ENCODE results near the gene RAB3C. TPM values are rescaled to one million over a fixed set of nuclear protein-coding genes. Genes with fewer than 3 reads are reported as not detected.

RAB3C gene
- total RNA-seq, 3 donors from 2014 or later: 0.29 to 6.1 (median 2.6) TPM

DNA sequence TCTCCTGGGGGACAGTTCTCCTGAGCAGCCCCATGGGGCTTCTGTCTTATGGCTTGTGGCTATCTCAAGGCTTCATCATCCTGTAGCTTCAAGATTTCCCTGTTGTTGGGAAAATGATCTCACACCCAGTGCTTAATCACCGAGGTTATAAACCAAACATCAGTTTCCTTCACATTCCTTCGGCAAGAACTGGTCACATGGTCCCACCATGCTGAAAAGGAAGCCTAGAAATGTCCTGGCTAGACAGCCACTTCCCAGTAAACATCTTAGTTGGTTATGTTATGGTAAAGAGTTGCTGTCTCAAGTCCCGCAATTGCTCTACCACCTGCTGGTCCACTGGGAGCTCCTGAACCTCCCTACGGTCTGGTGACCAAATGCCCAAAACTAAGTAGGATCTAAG lies 66.0 kb downstream of the RAB3C start:
- no peak for DNase-seq (ENCODE audit: low spot score in 2 of 2)
- intact Hi-C loops (cut with DNase I; ENCODE audit: low total_unique reads): no loop called here
- Histone ChIP-seq H3K27me3 (no peaks in the 10 kb centered on the region), H3K9me3 (no peaks in the 10 kb centered on the region), H3K36me3 (no peaks in the 10 kb centered on the region), H3K4me3 (no peak overlapping the region), H3K4me1 (no peaks in the 10 kb centered on the region), H3K27ac (no peak overlapping the region)
- no peak for TF ChIP-seq POLR2A (IDR thresholded peaks at IDR 0.05)

DNA sequence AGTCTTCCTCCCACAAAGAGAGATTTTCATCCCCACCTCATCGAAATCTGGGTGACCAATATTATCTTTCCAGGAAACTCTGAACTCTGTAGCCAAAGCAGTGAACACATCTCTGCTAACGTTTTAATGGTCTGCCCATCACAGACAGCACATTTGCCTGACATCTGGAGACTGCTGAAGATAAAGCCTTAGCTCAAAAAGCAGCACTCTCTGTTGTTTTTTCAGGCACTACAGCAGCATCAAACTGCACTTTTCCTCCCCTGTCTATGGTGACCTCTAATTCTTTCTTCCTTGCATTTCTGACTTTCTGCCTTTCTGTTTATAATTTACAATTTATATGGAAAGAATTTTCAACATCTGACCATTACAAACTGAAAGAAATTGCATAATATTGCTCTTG lies 66.8 kb downstream of the RAB3C start:
- Histone ChIP-seq H3K4me3 (no peak overlapping the region), H3K36me3 (no peaks in the 10 kb centered on the region), H3K4me1 (no peaks in the 10 kb centered on the region), H3K27me3 (no peaks in the 10 kb centered on the region), H3K27ac (no peak overlapping the region), H3K9me3 (no peaks in the 10 kb centered on the region)
- TF ChIP-seq, protein P1, sequence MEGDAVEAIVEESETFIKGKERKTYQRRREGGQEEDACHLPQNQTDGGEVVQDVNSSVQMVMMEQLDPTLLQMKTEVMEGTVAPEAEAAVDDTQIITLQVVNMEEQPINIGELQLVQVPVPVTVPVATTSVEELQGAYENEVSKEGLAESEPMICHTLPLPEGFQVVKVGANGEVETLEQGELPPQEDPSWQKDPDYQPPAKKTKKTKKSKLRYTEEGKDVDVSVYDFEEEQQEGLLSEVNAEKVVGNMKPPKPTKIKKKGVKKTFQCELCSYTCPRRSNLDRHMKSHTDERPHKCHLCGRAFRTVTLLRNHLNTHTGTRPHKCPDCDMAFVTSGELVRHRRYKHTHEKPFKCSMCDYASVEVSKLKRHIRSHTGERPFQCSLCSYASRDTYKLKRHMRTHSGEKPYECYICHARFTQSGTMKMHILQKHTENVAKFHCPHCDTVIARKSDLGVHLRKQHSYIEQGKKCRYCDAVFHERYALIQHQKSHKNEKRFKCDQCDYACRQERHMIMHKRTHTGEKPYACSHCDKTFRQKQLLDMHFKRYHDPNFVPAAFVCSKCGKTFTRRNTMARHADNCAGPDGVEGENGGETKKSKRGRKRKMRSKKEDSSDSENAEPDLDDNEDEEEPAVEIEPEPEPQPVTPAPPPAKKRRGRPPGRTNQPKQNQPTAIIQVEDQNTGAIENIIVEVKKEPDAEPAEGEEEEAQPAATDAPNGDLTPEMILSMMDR (IDR thresholded peaks at IDR 0.05): no peak
- TF ChIP-seq POLR2A (IDR thresholded peaks at IDR 0.05) (no peak), POLR2AphosphoS5 (IDR thresholded peaks at IDR 0.05) (no peak)
- intact Hi-C loops (cut with DNase I; ENCODE audit: low total_unique reads): no loop called here
- DNase-seq (ENCODE audit: low spot score in 2 of 2): no peak

DNA sequence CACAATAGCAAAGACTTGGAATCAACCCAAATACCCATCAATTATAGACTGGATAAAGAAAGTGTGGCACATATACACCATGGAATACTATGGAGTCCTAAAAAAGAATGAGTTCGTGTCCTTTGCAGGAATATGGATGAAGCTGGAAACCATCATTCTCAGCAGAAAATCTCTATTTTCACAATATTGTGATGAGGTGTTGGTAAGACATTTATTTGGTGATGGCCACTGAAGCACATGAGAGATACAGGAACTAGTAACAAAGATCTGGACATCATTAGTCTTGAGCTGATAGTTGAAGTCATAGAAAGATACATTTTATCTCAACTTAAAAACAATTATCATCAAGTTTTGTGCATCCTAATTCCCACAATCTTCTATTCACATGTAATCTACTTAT lies 70.6 kb downstream of the RAB3C start:
- intact Hi-C loops (cut with DNase I; ENCODE audit: low total_unique reads): no loop called here
- no peak for DNase-seq (ENCODE audit: low spot score in 2 of 2)
- no peak overlapping the region for H3K4me3 ChIP-seq
- TF ChIP-seq POLR2AphosphoS5 (IDR thresholded peaks at IDR 0.05): no peak
- TF ChIP-seq POLR2A (IDR thresholded peaks at IDR 0.05): no peak
- TF ChIP-seq, protein P1 (IDR thresholded peaks at IDR 0.05): no peak
- no peaks in the 10 kb centered on the region for H3K27me3 ChIP-seq
- no peaks in the 10 kb centered on the region for H3K4me1 ChIP-seq
- no peaks in the 10 kb centered on the region for H3K36me3 ChIP-seq
- no peaks in the 10 kb centered on the region for H3K9me3 ChIP-seq
- H3K27ac ChIP-seq: no peak overlapping the region

DNA sequence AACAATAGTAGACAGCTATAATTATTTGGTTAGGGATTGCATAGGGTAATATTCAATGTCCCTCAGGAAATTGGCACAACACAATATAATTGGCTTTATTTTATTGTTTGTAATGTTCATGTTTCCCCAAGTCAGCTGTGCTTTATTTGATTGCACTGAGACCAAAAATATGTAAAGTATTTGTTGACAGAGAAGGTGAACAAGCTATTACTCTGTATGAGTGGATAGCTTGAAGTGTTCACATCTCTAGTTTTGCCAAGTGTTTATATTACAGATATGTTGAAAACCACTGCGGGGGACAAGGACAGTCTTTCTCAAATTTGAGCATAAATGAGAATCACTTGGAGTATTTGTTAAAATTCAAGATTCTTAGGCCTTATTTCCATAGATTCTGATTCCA lies 83.3 kb downstream of the RAB3C start:
- intact Hi-C loops (cut with DNase I; ENCODE audit: low total_unique reads): no loop called here
- Histone ChIP-seq H3K4me1 (no peaks in the 10 kb centered on the region), H3K27me3 (no peaks in the 10 kb centered on the region), H3K9me3 (no peaks in the 10 kb centered on the region), H3K36me3 (no peaks in the 10 kb centered on the region), H3K4me3 (no peak overlapping the region), H3K27ac (peak overlapping the region in 1 of 2 donors; percentile 46)
- DNase-seq (ENCODE audit: low spot score in 2 of 2): no peak
- TF ChIP-seq POLR2A (IDR thresholded peaks at IDR 0.05): no peak
- TF ChIP-seq POLR2AphosphoS5 (IDR thresholded peaks at IDR 0.05): no peak

DNA sequence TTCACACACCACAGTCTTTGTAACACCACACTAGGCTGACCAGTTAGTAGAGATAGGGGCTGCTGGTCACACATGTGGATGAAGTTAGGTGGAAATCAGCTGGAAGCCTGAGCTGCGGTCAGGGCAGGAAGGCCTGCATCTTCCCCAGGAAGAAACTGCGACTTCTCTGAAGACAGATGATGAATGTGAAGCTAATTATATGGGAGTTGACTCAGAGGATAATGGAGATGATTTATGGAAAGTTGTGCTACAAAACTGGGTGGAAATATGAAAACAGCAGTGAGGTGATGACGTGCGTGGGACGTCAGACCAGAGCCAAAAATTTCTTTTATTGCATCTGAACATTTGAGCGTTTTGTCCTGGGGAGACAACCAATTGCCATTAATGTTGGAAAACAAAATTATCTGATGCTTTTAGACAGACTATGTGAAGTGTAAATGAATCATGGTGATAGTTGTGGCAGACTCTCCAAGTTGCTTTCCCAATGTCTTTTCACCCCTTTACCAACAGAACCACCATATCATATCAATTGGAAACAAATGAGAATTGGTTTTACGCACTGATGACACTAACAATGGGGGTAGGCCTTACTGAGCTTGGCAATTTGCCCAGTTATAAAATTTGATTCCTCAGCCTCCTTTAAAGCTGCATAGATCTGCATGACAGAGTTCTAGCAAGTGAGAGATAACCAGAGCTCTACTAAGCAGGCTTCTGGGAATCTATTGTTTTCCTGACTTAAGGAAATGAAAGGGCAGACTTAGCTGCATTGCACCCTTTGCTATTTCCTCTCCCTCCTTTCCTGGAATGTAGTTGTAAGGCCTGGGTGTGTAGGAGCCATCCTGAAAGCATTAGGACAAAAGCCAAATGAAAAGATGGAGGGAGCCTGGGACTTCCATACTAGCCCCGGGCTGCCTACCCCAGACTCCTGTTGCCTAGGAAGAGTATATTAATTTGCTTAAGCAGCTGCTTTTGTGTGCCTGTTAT lies 84.0 kb downstream of the RAB3C start:
- H3K4me1 ChIP-seq: no peaks in the 10 kb centered on the region
- no peaks in the 10 kb centered on the region for H3K27me3 ChIP-seq
- H3K27ac ChIP-seq: peak overlapping the region in 1 of 2 donors; percentile 46
- DNase-seq (ENCODE audit: low spot score in 2 of 2): no peak
- no peak overlapping the region for H3K4me3 ChIP-seq
- H3K36me3 ChIP-seq: no peaks in the 10 kb centered on the region
- intact Hi-C loops (cut with DNase I; ENCODE audit: low total_unique reads): no loop called here
- no peak for TF ChIP-seq POLR2AphosphoS5 (IDR thresholded peaks at IDR 0.05)
- no peak for TF ChIP-seq POLR2A (IDR thresholded peaks at IDR 0.05)
- TF ChIP-seq, protein P1 (IDR thresholded peaks at IDR 0.05): no peak
- H3K9me3 ChIP-seq: no peaks in the 10 kb centered on the region

DNA sequence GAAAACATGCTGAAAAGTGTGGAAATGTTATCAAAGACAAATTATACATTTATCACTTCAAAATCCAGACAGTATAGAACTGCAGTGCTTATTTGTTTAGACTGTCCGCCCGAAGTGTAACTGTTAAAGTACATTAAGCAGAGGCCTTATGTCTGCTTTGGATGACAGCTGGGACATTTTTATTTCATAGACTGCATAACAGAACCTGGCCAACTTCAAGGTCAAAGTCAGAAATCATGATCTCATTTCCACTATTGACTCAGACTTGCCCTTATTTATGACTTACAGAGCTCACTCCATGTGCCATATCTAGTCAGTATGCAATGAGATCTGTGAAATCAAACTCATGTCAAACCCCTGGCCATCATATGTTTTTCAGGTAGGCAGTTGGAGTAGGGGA lies 87.7 kb downstream of the RAB3C start:
- Histone ChIP-seq H3K27me3 (no peaks in the 10 kb centered on the region), H3K4me1 (no peaks in the 10 kb centered on the region), H3K9me3 (no peaks in the 10 kb centered on the region), H3K27ac (no peak overlapping the region), H3K4me3 (no peak overlapping the region), H3K36me3 (no peaks in the 10 kb centered on the region)
- TF ChIP-seq POLR2A (IDR thresholded peaks at IDR 0.05): no peak
- TF ChIP-seq, protein P1 (IDR thresholded peaks at IDR 0.05): no peak
- no peak for TF ChIP-seq POLR2AphosphoS5 (IDR thresholded peaks at IDR 0.05)
- intact Hi-C loops (cut with DNase I; ENCODE audit: low total_unique reads): no loop called here
- no peak for DNase-seq (ENCODE audit: low spot score in 2 of 2)

All from breast epithelium (tissue), 4 donors.